GM19238 (cell line): ENCODE results near the gene ZFHX3.

Source experiments
- DNase-seq: peaks from one replicate; pipeline ENCODE4 v3.0.0; 2011; ENCODE audit warnings: low spot score; ENCODE audit not compliant: insufficient read length

ZFHX3 gene

DNA sequence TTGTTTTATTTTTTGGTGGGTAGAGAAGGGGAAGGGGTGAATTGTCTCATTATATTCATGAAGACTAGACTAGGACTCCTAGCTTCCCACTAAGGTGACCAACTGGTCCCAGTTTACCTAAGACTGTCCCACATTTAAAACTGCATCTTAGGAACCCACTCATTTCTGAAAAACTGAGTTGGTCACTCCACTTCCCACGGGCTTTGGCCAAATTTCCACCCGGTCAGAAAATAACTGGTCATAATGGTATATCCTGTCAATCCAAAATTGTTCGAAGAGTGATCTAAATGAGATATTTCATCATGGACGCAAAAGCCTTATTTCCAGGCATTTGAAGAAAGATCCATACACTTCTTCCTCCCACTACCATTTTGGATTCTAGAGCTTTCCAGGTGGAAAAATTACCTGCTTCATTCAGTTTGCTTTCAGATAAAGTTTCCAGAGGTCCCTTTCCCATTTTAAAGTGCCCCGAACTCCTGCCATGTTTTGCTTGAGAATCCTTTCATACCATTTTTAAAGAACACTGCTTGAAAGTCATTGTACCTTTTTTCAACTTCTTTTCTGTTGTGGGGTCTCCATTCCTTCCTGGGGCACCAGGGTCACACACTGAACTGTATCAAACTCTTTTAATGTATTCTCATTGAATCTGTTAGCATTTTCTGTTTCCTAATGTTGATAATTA lies 21.8 kb upstream of the ZFHX3 start:
- DNase-seq = no peak

DNA sequence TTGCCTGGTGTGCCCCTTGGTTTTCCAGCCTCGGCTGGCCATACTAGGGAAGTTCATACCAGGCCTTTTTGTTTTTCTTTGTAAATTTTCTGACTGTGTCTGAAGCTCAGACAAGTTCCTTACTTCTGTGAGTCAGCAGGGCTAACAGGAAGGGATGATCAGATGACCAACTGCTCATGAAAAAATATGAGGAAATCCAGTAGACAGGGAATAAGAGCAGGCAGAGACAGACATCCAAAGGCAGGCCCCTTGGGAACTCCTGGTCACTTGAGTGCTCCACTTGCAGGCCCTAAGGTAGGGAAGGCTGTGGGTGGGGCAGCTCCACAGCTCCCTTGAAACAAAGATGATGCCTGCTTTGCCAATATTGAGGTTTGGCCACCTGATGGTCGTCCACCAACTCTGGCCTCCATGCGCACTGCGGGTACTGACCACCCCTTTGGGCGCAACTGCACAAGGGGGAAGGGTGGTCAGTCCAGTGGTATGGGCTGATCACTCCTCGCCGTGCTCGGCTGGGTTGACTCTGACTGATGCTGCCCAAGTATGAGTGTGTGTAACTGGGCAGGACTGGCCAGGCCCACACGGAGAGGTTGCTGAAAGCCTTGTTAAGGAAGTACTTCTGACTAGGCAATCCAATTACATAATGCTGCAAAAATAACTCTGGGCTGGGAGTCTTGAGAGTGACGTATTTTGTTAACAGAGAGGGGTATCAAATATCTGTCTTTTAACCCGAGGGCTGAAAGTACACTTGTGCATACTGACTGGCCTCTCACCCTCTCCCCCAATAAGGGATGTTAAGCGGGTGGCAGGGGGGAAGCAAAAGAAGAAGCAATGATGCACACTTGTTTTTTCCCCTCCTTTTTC lies 20.8 kb upstream of the ZFHX3 start:
- no peak for DNase-seq

DNA sequence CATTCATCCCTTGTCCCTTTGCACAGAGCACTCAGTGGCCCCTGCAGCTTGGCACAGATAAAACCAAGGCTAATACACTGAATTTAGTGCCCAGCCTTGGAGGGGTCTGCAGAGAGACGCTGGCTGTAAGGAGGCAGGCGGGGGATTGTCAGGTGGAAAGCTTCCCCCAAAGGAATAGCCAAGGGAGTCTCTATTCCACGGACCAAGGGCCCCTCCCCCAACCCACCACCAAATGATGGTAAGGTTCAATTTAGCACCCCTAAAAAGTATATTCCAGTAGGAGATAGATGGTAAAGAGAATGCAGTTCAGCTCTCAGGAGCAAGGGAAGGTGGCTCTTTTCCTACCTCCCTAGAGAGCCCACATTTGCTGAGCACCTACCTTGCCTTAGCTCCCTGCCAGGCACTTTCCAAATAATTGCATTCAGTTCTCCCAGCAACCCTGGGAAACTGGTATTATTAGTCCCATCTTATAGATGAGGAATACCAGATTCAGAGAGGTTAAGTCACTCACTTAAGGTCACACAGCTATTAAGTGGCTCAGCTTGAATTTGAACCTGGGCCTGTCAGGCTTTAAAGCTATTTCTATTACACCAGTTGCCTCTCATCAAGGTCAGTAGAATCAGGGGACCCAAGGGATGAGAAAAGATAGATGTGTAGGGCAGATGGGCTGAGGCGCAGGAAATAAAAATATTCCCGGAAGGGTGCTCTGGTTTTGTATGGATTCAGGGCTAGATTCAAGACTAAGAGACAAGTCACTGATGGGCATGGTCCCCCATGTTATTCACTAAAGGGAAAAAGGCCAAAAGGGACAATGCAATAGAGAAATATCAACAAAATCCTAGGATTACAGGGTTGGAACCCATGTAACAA lies 20.0 kb upstream of the ZFHX3 start:
- DNase-seq = no peak

DNA sequence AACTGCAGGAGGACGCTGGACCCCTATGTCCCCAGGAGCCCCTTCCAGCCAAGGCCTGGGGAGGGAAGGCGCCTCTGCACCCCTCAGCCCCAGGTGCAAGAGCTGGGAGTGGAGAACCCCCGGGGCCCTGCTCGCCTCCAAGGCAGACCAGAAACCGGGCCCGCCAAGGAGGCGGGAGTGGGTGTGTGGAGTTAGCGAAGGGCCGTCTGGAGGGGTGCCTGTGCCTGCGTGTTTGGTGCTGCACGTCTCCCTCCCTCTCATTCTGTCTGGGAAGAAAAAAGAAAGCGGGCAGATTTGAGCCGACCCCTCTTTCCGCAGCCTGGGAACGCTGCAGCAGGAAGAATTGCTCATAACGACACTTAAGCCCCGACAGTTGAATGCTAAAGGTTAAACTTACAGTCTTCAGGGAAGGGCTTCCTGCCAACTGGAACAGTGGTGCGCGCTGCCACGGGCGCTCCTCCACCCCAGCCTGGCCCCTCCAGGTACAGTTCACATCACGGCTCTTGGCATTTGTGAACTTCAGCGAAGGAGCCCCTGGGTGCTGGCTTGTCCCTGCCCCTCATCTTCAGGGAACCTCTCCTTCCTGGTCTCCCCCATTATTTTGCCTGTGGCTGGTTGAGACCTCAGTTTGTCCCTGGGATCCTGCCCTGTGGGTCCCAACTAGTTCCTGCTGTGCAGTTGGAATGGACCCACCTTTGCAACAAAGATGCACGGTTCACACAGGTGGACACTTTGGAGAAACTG lies 19.2 kb upstream of the ZFHX3 start:
- no peak for DNase-seq

DNA sequence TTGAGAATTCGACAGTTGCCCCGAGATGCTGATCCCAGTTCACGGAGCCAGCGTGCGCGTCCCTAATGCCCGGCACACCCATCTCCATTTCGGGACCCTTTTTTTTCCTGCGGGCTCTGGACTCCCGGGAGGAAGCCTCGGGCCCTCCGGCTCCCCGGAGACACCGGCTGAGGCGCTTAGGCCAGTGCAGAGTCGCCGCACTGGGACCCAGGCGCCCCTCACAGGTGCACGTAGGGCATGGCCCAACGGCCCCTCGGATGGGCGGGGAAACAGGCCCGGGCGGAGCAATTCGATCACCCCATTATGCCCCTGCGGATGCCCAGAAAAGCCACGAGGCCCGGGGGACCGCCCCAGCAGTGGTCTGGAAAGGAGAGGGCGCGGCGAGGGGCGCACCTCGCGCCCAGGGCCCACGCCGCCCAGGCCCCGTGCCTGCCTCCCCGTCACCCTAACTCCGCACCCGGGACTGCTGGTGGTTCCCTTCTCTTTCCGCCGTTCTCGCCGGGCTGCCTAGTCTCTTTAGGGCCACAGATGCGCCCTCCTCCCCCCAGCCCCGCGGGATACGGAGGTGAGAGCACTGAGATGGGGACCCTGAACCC lies 18.5 kb upstream of the ZFHX3 start:
- DNase-seq = no peak

DNA sequence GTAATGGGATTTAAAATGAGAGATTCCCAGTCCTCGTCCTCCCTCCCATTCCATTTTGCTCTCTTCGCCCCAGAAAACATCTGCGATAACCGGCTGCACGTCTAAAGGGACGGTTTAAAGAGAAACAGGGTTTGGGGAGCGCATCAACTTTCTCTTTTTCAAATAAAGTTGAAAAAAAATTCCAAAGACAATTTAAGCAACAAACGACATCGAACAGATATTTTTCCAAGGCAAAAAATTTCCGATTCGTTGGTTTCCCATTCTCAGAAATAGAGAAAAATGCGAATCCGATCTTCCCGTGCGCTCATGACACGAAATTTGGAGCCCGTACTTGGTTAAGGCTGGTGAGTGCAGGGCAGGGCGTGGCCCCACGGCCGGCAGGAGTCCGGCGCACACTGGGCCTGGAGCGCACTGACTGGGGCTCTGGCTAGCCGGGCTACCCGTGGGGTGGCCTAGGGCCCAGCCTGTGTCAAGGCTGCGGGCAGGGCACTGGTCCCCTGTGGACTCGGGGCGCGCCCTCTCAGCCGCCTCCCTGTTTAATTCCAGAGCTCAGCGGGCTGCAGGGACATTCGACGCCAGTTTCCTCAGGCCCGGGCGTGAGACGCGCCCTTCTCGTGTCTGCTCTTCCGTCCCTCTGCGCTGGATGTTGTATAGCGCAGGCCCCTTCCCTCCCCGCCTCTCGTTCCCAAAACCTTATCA lies 17.9 kb upstream of the ZFHX3 start:
- no peak for DNase-seq

DNA sequence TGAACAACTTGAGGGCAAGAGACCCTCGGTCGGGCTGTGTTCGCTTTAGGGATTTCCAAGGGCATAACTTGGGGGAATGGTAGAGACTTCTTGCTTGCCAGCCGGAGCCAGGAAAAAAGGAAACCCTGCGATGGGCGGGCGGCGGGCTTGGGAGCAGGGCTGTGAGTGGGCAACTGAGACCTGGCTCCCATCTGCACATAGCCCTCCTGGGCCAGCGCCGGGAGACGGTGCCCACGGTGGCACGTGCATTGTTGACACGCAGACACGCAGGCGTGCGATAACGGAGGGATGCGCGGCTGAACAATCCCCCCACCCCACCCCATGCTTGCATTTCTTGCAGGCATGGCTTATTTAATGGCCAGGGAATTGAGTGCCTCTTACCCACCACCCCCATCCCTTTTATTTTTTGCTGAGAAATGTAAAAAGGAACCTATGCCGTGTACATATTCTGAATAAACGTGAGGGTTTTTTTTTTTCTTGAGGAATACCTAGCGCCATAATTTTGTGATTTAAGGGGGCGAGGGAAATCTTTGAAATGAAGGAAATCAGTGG lies 17.1 kb upstream of the ZFHX3 start:
- DNase-seq = no peak

DNA sequence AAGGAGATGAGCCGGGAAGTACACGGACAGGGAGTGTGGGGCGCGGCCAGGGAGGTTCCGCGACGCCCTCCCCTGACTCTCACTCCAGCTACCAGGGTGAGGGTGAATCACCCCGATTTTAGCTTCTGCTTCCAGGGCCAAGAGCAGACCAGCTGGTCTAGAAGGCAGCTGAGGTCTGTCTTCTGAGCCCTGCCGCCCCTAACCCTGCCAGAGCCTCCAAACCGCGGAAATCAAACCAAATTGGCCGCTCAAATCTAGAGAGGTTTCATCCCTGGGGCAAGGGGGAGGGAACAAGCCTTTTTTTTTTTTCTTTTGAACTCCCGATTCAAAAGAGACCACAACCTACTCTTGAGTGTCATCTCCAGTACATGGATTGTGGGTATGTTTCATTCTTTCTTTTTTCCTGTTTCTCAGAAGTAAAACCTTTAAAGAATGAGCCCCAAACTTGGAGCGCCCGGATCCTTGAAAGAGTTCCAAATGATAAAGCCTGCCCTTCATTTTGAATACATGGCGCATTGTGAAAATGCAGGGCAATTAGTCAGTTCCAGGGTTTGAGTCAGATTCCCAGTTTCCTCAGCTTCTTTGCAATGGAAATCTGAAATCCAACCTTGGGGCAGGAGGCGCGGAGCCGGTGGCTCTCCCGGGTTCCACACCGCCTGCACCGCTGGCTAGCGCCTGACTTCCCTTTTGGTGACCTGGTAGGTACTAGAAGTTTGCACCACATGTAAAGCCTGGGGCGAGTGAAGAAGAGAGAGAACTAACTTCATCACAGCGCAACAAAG lies 16.5 kb upstream of the ZFHX3 start:
- no peak for DNase-seq

DNA sequence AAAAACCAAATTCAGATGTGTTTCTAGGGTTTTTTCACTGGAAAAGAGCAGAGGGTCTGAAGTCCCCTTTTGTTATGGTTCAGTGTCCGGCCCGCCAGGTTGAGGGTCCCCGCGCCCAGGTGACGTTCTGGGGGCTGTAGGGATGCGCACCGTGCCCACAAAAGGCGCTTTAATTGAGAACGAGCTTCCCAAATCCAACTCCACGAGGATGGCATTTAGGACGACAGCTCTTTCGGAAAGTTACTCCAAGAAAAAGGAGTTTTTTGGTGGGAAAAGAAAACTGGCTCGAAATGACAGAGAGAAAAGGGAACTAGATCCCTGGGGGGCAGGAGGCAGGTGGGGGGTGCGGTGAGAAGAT lies 15.9 kb upstream of the ZFHX3 start:
- no peak for DNase-seq

DNA sequence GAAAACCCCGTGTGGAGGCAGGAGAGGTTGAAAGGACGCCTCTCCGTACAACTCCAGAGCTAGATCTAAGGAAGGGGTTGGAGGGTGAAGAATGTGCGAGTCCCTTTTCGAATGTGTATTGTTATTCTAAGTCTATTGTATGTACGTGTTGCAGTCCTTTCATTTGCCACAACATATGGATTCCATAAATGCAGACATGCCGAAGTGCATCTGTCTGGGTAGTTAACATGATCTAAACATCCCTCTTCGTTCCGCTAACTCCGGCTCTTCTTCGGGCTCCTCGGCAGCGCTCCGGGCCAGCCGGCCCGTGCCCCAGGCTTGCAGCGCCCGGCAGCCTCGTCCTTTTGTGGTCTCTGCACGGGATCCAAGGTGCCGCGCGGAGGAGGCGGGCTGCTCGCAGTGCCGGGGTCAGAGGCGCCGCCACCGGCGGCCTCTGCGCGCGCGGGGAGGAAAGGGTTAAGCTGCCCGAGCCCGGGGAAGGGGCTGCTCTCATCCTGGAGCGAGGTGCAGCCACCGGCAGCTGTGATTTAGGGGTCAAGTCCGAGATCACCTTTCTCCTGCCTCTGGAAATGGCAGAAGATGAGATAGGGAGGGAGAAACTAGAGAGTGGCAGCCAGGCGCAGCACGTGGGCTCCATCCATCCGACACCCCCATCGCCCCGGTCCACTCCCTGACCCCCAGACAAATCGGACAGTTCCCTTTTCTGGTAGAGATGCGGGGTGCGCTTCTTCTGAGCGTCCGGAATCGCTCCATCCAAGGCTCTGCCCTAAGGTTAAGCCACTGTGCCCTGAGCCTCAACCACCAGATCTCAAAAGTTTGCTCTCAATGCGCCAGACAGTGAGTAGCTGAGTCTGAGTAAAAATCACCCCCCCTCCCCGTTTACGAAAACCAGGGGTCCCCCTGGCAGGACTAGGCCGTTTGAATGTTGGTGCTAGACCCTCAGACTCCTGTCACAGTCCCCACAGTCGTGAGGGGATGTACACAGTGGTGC lies 15.1 kb upstream of the ZFHX3 start:
- DNase-seq = no peak

DNA sequence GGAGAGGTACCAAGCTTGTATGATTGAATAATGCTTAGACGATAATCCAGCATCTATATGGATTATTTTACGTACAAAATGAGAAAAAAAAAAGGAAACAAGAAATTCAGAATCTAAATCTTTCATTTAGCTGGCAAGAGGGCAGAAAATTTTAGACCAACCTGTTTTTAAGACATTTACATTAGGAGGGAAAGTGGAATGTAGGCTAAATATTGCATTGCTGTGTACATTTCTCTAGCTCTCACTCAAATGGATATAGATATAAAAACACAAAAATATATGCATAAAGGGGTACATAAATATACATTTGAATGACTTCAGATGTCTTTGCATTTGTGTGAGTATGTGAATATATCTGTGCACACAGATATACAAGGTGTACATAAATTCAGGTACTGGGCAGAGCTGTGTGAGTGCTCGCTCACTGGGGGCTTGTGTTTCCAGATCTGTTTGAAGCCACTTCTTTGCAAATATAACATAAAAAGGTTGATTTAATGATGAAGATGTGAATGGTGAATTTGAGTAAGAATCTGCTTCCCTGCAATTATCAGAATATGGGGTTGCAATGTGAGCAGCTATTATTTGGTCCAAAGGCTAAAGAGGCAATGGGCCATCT lies 14.2 kb upstream of the ZFHX3 start:
- no peak for DNase-seq

DNA sequence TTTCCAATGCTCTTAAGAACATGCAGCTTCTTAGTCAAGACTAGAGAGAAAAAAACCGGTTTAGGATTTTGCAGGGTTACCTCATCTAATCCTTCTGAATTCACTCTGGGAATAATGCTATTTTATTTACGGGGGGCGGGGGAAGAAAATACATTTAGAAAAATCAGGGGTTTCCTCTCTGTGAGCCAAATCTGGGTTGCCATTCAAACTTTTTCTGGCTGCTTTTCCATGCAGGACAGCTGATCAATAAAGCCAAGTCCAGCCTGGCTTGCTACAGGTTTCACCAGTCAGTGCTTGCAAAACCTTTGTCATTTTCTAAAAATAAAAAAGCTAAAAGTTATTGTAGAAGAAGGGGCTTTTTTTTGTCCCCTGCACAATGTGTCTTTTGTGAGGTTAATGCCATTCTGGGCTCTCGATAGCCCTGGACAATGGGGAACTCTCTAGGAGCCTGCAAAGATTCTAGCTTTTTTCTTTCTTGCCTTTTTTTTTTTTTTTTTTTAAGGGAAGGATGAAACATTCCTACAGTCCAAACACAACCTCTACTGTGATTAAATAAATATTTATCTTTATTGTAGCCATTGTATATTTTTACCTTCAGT lies 13.1 kb upstream of the ZFHX3 start:
- DNase-seq = no peak

DNA sequence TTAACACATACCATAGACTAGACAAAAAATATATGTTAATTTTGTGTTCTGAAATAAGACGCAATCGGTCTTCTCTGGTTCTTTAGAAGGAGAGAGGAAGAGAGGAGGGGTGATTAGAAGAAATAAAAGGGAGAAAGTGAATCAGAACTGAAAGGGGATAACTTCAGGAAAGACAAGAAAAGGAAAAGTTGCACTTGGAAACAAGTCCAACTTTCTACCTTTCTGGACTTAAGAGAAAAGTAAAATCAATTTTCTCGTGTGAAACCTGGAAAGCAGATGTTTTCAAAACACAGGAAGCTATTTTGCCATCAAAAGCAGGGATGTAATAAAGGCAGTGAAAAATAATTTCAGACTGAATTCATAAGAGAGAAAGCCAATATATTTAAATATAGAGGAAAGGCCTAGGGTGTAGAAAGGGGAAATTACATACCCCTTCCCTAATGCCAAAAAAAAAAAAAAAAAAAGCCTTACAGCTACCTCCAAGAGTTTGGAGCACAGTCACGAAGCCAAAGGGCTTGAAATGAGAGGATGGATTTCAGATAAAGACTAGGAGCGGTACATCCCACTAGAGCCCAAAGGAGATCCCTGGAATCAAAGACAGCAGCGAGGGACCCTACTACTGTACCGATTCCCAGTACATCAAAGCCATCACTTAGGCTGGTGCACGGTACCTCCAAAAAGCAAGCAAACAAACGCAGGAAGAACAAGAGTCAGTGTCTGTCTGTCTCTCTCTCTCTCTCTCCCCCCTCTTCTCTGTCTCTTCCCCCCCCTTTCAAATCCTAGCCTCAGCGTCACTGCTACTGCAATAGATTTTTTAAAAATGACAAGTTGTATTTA lies 12.1 kb upstream of the ZFHX3 start:
- no peak for DNase-seq

DNA sequence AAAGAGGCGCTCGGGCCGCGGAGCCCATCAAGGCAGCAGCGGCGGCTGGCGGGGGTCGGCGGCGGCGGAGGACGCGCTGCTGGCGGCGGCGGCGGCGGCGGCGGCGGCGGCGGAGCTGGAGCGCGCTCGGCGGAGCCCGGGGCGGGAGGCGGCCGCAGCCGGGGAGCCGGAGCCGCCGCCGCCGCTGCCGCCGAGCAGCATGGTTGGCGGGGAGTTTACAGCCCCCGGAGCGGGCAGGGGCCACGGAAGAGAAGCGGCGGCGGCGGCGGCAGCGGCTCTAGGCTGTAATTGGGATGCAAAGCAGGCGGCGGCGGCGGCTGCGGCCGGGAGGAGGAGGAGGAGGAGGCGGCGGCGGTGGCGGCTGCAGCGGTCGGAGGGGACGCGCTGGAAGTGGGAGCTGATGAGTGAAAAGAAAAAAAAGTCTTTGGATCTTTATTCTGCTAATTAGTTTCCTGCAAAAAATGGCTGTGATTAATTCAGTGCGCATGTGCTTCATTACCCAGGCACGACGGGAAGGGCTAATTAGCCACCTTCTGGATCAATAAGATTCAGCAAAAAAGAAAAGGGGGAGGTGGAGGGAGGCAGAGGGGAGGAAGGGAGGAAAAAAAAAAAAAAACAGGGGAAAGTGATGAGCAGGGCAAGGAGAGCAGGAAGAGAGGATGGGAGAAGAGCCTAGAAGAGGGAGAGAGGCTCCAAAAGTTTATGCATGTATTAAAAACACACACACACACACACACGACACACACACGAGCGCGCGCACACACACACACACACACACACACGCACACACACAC lies 10.9 kb upstream of the ZFHX3 start:
- peak; percentile 52 for DNase-seq

DNA sequence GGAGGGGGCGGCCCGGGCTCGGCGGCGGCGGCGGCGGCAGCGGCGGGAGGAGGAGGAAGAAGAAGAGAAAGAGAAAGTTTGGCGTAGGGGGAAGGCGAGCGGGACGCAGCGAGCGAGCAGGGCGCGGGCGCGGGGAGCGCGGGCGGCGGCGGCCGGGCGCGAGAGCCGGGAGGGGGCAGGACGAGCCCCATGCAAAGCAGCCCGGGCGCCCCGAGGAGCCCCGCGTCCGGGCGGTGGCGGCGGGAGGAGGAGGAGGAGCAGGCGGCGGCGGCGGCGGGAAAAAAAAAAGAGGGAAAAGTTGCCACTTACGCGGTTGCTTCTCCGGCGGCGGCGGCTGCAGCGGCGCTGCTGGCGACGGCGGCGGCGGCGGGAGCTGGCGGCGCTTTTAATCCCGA lies 10.3 kb upstream of the ZFHX3 start:
- DNase-seq = peak; percentile 81
